ENCODE results near the gene EIF5A. TPM values are rescaled to one million over a fixed set of nuclear protein-coding genes. Genes with fewer than 3 reads are reported as not detected.

The EIF5A gene
- total RNA-seq, 2 donors from 2014 or later: 367 to 917 TPM

GRCh38 chr17:7307686-7308624 is 527 bp downstream of the EIF5A start:
- Histone ChIP-seq H3K27me3 (no peaks in the 10 kb centered on the region), H3K27ac (peak overlapping the region; percentile 92), H3K36me3 (peaks cover 20% of the 10 kb centered on the region), H3K9me3 (no peaks in the 10 kb centered on the region), H3K4me3 (peak overlapping the region; percentile 74), H3K4me1 (peaks cover 7% of the 10 kb centered on the region), H3K9ac (ENCODE audit: low read depth in 2 of 2, low read length in 2 of 2) (peak overlapping the region; percentile 79 to 98)
- peak; percentile 59 for DNase-seq
- intact Hi-C loops (cut with DNase I): no loop called here
- TF ChIP-seq CTCF (IDR thresholded peaks at IDR 0.05): no peak

GRCh38 chr17:7308625-7309433 is 1.4 kb downstream of the EIF5A start:
- intact Hi-C loops (cut with DNase I): no loop called here
- peak overlapping the region; percentile 92 for H3K27ac ChIP-seq
- DNase-seq: peak; percentile 94
- no peaks in the 10 kb centered on the region for H3K9me3 ChIP-seq
- peak overlapping the region; percentile 79 to 98 for H3K9ac ChIP-seq (ENCODE audit: low read depth in 2 of 2, low read length in 2 of 2)
- no peak for TF ChIP-seq CTCF (IDR thresholded peaks at IDR 0.05)
- H3K36me3 ChIP-seq: peaks cover 29% of the 10 kb centered on the region
- no peaks in the 10 kb centered on the region for H3K27me3 ChIP-seq
- peaks cover 11% of the 10 kb centered on the region for H3K4me1 ChIP-seq
- H3K4me3 ChIP-seq: peak overlapping the region; percentile 74

- TF ChIP-seq CTCF (IDR thresholded peaks at IDR 0.05): no peak
- no peak for DNase-seq
- Histone ChIP-seq H3K4me1 (peaks cover 16% of the 10 kb centered on the region), H3K27ac (peak overlapping the region; percentile 92), H3K36me3 (peaks cover 30% of the 10 kb centered on the region), H3K27me3 (no peaks in the 10 kb centered on the region), H3K4me3 (no peak overlapping the region), H3K9ac (ENCODE audit: low read depth in 2 of 2, low read length in 2 of 2) (peak overlapping the region in 1 of 2 donors; percentile 79), H3K9me3 (no peaks in the 10 kb centered on the region)
- intact Hi-C loops (cut with DNase I): no loop called here
These were observed 2.2 kb downstream of the EIF5A start for GRCh38 chr17:7309628-7310027.

DNA sequence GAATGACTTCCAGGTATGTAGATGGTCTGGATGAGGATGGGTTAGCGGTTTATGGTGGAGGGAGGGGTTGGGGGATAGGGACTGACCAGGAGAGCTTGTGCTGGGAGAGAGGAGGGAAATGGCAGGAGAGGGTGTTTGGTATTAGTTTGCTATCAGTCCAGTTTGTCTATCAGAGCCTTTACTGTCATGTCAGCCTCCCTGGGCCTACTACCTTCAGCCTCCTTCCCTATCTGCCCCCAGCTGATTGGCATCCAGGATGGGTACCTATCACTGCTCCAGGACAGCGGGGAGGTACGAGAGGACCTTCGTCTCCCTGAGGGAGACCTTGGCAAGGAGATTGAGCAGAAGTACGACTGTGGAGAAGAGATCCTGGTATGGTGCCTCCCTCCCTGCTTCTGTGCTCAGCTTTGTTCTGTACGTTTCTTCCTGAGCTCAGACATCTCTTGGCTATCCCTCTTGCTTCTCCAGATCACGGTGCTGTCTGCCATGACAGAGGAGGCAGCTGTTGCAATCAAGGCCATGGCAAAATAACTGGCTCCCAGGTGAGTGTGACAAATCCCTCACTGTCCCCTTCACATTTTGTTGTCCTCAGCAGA is 3.8 kb downstream of the EIF5A start:
- Histone ChIP-seq H3K27ac (no peak overlapping the region), H3K9me3 (no peaks in the 10 kb centered on the region), H3K4me1 (peaks cover 20% of the 10 kb centered on the region), H3K9ac (ENCODE audit: low read depth in 2 of 2, low read length in 2 of 2) (no peak overlapping the region), H3K27me3 (no peaks in the 10 kb centered on the region), H3K36me3 (peaks cover 30% of the 10 kb centered on the region), H3K4me3 (no peak overlapping the region)
- DNase-seq: no peak
- TF ChIP-seq CTCF (IDR thresholded peaks at IDR 0.05): no peak
- intact Hi-C loops (cut with DNase I): no loop called here

DNA sequence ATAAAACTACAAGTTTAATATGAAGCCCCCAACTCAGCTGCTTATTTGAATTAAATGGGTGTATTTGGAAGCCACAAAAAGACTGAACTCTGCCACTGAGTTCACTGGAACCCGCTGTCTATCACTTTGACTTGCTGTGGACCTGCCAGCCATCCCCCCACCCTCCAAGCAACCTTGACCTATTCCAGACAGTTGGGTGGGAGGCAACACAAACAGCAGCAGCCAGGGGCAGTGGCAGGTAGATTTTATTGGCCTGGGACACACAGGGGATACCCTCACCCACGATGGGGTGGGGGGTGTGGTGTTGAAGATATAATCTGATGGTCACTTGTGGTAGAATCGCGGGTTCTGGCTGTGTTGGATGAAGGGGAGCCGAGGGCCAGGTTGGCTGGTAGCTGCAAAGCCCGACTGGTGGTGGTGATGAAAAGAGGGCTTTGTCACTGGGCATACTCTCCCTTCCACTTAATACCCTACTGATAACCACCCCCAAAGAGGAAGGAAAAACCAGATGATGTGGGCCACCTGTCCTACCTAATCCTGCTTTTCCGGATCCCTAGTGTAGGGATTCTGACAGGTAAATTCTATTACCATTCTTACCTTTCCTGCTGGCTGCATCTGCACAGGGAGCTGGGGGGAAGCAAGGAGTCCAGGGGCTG is 5.1 kb downstream of the EIF5A start:
- intact Hi-C loops (cut with DNase I): no loop called here
- peaks cover 20% of the 10 kb centered on the region for H3K4me1 ChIP-seq
- H3K36me3 ChIP-seq: peaks cover 30% of the 10 kb centered on the region
- H3K27ac ChIP-seq: no peak overlapping the region
- H3K27me3 ChIP-seq: no peaks in the 10 kb centered on the region
- no peak for TF ChIP-seq CTCF (IDR thresholded peaks at IDR 0.05)
- H3K9ac ChIP-seq (ENCODE audit: low read depth in 2 of 2, low read length in 2 of 2): peak overlapping the region in 1 of 2 donors; percentile 23
- H3K4me3 ChIP-seq: no peak overlapping the region
- no peaks in the 10 kb centered on the region for H3K9me3 ChIP-seq
- DNase-seq: no peak

All from colonic mucosa (tissue), 4 donors.